PC-3 (cell line): Measurements from ENCODE around the gene SEC14L1.
"Not testable (repeated sequence)": the region's sequence is repeated elsewhere in the genome, so short reads cannot be mapped to it uniquely, and the experiment has no call there.

Experiments
- EZH2 ChIP-seq: fragments of 300-600 bp; sonication (generic); IDR thresholded peaks from one replicate; pipeline ENCODE4 v1.6.1; 2017; ENCODE audit warnings: antibody characterized with exemption, mild to moderate bottlenecking, low read length; ENCODE audit not compliant: unreplicated experiment
- TF ChIP-seq, protein P1 (sequence below): fragments of 300-600 bp; sonication (generic); conservative IDR thresholded peaks from 2 replicates; pipeline ENCODE4 v1.5.1; 2017; ENCODE audit warnings: antibody characterized with exemption, low read depth, mild to moderate bottlenecking, low read length

DNA sequence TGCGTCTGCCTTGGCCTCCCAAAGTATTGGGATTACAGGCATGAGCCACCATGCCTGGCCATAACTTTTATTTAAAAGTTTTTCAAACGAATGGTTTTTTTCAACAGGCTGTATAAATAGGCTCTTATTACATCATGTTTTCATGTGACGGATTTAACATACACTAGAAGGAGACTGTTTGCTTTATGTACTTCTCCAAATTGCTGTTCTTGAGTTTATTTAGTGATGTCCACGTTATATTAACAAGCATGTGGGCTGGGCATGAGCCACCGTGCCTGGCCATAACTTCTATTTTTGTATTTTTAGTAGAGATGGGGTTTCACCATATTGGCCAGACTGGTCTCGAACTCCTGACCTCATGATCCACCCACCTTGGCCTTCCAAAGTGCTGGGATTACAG, 17.0 kb downstream of the SEC14L1 start:
- TF ChIP-seq, protein P1, sequence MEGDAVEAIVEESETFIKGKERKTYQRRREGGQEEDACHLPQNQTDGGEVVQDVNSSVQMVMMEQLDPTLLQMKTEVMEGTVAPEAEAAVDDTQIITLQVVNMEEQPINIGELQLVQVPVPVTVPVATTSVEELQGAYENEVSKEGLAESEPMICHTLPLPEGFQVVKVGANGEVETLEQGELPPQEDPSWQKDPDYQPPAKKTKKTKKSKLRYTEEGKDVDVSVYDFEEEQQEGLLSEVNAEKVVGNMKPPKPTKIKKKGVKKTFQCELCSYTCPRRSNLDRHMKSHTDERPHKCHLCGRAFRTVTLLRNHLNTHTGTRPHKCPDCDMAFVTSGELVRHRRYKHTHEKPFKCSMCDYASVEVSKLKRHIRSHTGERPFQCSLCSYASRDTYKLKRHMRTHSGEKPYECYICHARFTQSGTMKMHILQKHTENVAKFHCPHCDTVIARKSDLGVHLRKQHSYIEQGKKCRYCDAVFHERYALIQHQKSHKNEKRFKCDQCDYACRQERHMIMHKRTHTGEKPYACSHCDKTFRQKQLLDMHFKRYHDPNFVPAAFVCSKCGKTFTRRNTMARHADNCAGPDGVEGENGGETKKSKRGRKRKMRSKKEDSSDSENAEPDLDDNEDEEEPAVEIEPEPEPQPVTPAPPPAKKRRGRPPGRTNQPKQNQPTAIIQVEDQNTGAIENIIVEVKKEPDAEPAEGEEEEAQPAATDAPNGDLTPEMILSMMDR = not testable (repeated sequence)
- TF ChIP-seq EZH2 = not testable (repeated sequence)
